ENCODE measurements around the gene SLC2A3.
"Not testable (repeated sequence)": the region's sequence is repeated elsewhere in the genome, so short reads cannot be mapped to it uniquely, and the experiment has no call there.

Gene SLC2A3

GRCh38 chr12:7927470-7927869 is 8.5 kb downstream of the SLC2A3 start:
- H4K20me1 ChIP-seq (ENCODE audit: insufficient read depth, low read length, poor library complexity, severe bottlenecking): peaks cover 15% of the 10 kb centered on the region
- peaks cover 56% of the 10 kb centered on the region for H3K79me2 ChIP-seq (ENCODE audit: insufficient read depth, low read length)
- no peak overlapping the region for H3K9ac ChIP-seq (ENCODE audit: low read depth, low read length, poor library complexity, severe bottlenecking)

GRCh38 chr12:7926068-7926666 is 9.8 kb downstream of the SLC2A3 start:
- Histone ChIP-seq H3K79me2 (ENCODE audit: insufficient read depth, low read length) (peaks cover 43% of the 10 kb centered on the region), H3K36me3 (ENCODE audit: insufficient read depth, low read length) (peaks cover 83% of the 10 kb centered on the region; the same call in 1 of the 2 replicates)
- not testable (repeated sequence) for H3F3A ChIP-seq (ENCODE audit: low read depth); H2AFZ ChIP-seq (ENCODE audit: low read length); H3K27me3 ChIP-seq (ENCODE audit: insufficient read depth, low read length, poor library complexity, severe bottlenecking); H3K4me1 ChIP-seq (ENCODE audit: insufficient read depth, low read length, poor library complexity, severe bottlenecking); H3K9me3 ChIP-seq (ENCODE audit: insufficient read depth, low read depth, low read length); H4K20me1 ChIP-seq (ENCODE audit: insufficient read depth, low read length, poor library complexity, severe bottlenecking); H3K9me2 ChIP-seq (replicated peaks; ENCODE audit: low read depth, low read length); H3K9ac ChIP-seq (ENCODE audit: low read depth, low read length, poor library complexity, severe bottlenecking); H3K4me2 ChIP-seq (ENCODE audit: low read depth, low read length, poor library complexity, severe bottlenecking); H3K4me3 ChIP-seq (ENCODE audit: low read length, poor library complexity, severe bottlenecking)

More at GRCh38 chr12:7927470-7927869, 8.5 kb downstream of the SLC2A3 start:
- H3K9me3 ChIP-seq (ENCODE audit: insufficient read depth, low read depth, low read length): no peaks in the 10 kb centered on the region
- no peaks in the 10 kb centered on the region for H3F3A ChIP-seq (ENCODE audit: low read depth)
- H3K4me3 ChIP-seq (ENCODE audit: low read length, poor library complexity, severe bottlenecking): peak overlapping the region; percentile 31
- TF ChIP-seq CTCF (conservative IDR thresholded peaks at IDR 0.05; ENCODE audit: low read length): no peak
- no peak for TF ChIP-seq EZH2phosphoT487 (IDR thresholded peaks at IDR 0.05; ENCODE audit: borderline replicate concordance)
- H3K27me3 ChIP-seq (ENCODE audit: insufficient read depth, low read length, poor library complexity, severe bottlenecking): no peaks in the 10 kb centered on the region
- no peak overlapping the region for H2AFZ ChIP-seq (ENCODE audit: low read length)
- peaks cover 8% of the 10 kb centered on the region for H3K4me1 ChIP-seq (ENCODE audit: insufficient read depth, low read length, poor library complexity, severe bottlenecking)
- peaks cover 81% of the 10 kb centered on the region; the same call in 1 of the 2 replicates for H3K36me3 ChIP-seq (ENCODE audit: insufficient read depth, low read length)
- no peaks in the 10 kb centered on the region for H3K9me2 ChIP-seq (replicated peaks; ENCODE audit: low read depth, low read length)
- peak overlapping the region; percentile 37 for H3K4me2 ChIP-seq (ENCODE audit: low read depth, low read length, poor library complexity, severe bottlenecking)

- TF ChIP-seq EZH2phosphoT487 (IDR thresholded peaks at IDR 0.05; ENCODE audit: borderline replicate concordance) (no peak), CTCF (conservative IDR thresholded peaks at IDR 0.05; ENCODE audit: low read length) (no peak)
- no peak overlapping the region for H3K9ac ChIP-seq (ENCODE audit: low read depth, low read length, poor library complexity, severe bottlenecking)
- no peaks in the 10 kb centered on the region for H3F3A ChIP-seq (ENCODE audit: low read depth)
- peaks cover 4% of the 10 kb centered on the region for H4K20me1 ChIP-seq (ENCODE audit: insufficient read depth, low read length, poor library complexity, severe bottlenecking)
- H3K36me3 ChIP-seq (ENCODE audit: insufficient read depth, low read length): peaks cover 85% of the 10 kb centered on the region; the same call in 1 of the 2 replicates
- no peak overlapping the region for H3K4me3 ChIP-seq (ENCODE audit: low read length, poor library complexity, severe bottlenecking)
- no peaks in the 10 kb centered on the region for H3K9me2 ChIP-seq (replicated peaks; ENCODE audit: low read depth, low read length)
- H3K27me3 ChIP-seq (ENCODE audit: insufficient read depth, low read length, poor library complexity, severe bottlenecking): no peaks in the 10 kb centered on the region
- H3K4me1 ChIP-seq (ENCODE audit: insufficient read depth, low read length, poor library complexity, severe bottlenecking): no peaks in the 10 kb centered on the region
- H3K4me2 ChIP-seq (ENCODE audit: low read depth, low read length, poor library complexity, severe bottlenecking): no peak overlapping the region
- H2AFZ ChIP-seq (ENCODE audit: low read length): no peak overlapping the region
- no peaks in the 10 kb centered on the region for H3K9me3 ChIP-seq (ENCODE audit: insufficient read depth, low read depth, low read length)
- peaks cover 19% of the 10 kb centered on the region; the same call in 1 of the 2 replicates for H3K79me2 ChIP-seq (ENCODE audit: insufficient read depth, low read length)
Measured at GRCh38 chr12:7923241-7924236, 12.4 kb downstream of the SLC2A3 start.

GRCh38 chr12:7921181-7921580 is 14.8 kb downstream of the SLC2A3 start:
- H3K9ac ChIP-seq (ENCODE audit: low read depth, low read length, poor library complexity, severe bottlenecking); H4K20me1 ChIP-seq (ENCODE audit: insufficient read depth, low read length, poor library complexity, severe bottlenecking); H3K4me1 ChIP-seq (ENCODE audit: insufficient read depth, low read length, poor library complexity, severe bottlenecking); H3K79me2 ChIP-seq (ENCODE audit: insufficient read depth, low read length); H3K4me3 ChIP-seq (ENCODE audit: low read length, poor library complexity, severe bottlenecking); H2AFZ ChIP-seq (ENCODE audit: low read length); H3F3A ChIP-seq (ENCODE audit: low read depth); H3K4me2 ChIP-seq (ENCODE audit: low read depth, low read length, poor library complexity, severe bottlenecking); H3K9me3 ChIP-seq (ENCODE audit: insufficient read depth, low read depth, low read length); H3K27me3 ChIP-seq (ENCODE audit: insufficient read depth, low read length, poor library complexity, severe bottlenecking); H3K9me2 ChIP-seq (replicated peaks; ENCODE audit: low read depth, low read length): not testable (repeated sequence)
- H3K36me3 ChIP-seq (ENCODE audit: insufficient read depth, low read length): peaks cover 65% of the 10 kb centered on the region; the same call in 1 of the 2 replicates

GRCh38 chr12:7918268-7918590 is 17.8 kb downstream of the SLC2A3 start:
- H3K27me3 ChIP-seq (ENCODE audit: insufficient read depth, low read length, poor library complexity, severe bottlenecking); H3K79me2 ChIP-seq (ENCODE audit: insufficient read depth, low read length); H3K9ac ChIP-seq (ENCODE audit: low read depth, low read length, poor library complexity, severe bottlenecking); H3K9me2 ChIP-seq (replicated peaks; ENCODE audit: low read depth, low read length); H3K4me3 ChIP-seq (ENCODE audit: low read length, poor library complexity, severe bottlenecking); H3K9me3 ChIP-seq (ENCODE audit: insufficient read depth, low read depth, low read length); H3F3A ChIP-seq (ENCODE audit: low read depth); H4K20me1 ChIP-seq (ENCODE audit: insufficient read depth, low read length, poor library complexity, severe bottlenecking); H2AFZ ChIP-seq (ENCODE audit: low read length); H3K4me2 ChIP-seq (ENCODE audit: low read depth, low read length, poor library complexity, severe bottlenecking); H3K4me1 ChIP-seq (ENCODE audit: insufficient read depth, low read length, poor library complexity, severe bottlenecking): not testable (repeated sequence)
- H3K36me3 ChIP-seq (ENCODE audit: insufficient read depth, low read length): peaks cover 42% of the 10 kb centered on the region; the same call in 1 of the 2 replicates

Data from Loucy (cell line).